Mammary epithelial cell (primary cell): Measurements from ENCODE around the gene FAM219B.

Experiments
- EZH2 ChIP-seq: IDR thresholded peaks from 2 replicates; pipeline ENCODE4 v1.6.1; 2012; ENCODE audit warnings: low read length, inconsistent platforms, borderline replicate concordance
- TF ChIP-seq, protein P1 (sequence below), 2 donors: IDR thresholded peaks in 1 of 2; conservative IDR thresholded peaks in 1 of 2; 2 replicates each; pipeline ENCODE4 v1.5.1; 2011 to 2012; ENCODE audit warnings: inconsistent platforms in 2 of 2, low read length in 2 of 2, mild to moderate bottlenecking in 2 of 2, control low read depth in 1 of 2, low read depth in 1 of 2; ENCODE audit not compliant: insufficient read depth in 1 of 2; ENCODE audit errors: extremely low read depth in 1 of 2

- TF ChIP-seq, protein P1, sequence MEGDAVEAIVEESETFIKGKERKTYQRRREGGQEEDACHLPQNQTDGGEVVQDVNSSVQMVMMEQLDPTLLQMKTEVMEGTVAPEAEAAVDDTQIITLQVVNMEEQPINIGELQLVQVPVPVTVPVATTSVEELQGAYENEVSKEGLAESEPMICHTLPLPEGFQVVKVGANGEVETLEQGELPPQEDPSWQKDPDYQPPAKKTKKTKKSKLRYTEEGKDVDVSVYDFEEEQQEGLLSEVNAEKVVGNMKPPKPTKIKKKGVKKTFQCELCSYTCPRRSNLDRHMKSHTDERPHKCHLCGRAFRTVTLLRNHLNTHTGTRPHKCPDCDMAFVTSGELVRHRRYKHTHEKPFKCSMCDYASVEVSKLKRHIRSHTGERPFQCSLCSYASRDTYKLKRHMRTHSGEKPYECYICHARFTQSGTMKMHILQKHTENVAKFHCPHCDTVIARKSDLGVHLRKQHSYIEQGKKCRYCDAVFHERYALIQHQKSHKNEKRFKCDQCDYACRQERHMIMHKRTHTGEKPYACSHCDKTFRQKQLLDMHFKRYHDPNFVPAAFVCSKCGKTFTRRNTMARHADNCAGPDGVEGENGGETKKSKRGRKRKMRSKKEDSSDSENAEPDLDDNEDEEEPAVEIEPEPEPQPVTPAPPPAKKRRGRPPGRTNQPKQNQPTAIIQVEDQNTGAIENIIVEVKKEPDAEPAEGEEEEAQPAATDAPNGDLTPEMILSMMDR (conservative IDR thresholded peaks at IDR 0.05 in 1 of 2, IDR thresholded peaks at IDR 0.05 in 1 of 2; ENCODE audit: extremely low read depth in 1 of 2, insufficient read depth in 1 of 2, low read depth in 1 of 2, low read length in 2 of 2) = no peak
- TF ChIP-seq EZH2 = no peak
Observed at GRCh38 chr15:74892931-74893330, 13.7 kb downstream of the FAM219B start.
